ENCODE measurements around the gene YWHAG.

DNA sequence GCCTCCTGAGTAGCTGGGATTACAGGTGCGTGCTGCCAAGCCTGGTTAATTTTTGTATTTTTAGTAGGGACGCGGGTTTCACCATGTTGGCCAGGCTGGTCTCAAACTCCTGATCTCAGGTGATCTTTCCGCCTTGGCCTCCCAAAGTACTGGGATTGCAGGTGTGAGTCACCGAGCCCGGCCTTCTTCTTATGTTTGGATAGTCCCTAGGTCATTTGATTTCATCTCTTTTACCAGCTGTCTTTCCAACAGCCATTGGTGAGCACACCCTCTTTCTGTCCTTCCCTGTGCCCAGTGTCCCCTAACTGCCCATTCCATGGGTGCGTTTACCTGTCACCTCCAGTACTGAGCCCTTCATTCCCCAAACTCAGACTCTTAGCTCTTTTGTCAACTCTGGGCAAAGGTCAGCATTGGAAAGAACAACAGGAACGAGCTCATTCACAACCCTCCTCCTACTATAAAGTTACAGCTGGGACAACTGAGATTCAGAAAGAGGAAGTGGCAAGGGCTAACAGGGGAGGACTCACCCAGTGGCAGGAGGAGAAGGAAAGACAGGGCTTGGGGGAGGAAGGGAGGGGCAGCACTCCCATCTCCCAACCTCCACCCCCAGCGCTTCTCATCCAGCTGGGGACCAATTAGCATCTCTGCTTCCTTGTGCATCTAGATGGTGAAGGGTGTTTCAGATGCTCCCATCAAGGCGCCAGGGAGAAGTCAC, 45.1 kb upstream of the YWHAG start:
- TF ChIP-seq, protein P1, sequence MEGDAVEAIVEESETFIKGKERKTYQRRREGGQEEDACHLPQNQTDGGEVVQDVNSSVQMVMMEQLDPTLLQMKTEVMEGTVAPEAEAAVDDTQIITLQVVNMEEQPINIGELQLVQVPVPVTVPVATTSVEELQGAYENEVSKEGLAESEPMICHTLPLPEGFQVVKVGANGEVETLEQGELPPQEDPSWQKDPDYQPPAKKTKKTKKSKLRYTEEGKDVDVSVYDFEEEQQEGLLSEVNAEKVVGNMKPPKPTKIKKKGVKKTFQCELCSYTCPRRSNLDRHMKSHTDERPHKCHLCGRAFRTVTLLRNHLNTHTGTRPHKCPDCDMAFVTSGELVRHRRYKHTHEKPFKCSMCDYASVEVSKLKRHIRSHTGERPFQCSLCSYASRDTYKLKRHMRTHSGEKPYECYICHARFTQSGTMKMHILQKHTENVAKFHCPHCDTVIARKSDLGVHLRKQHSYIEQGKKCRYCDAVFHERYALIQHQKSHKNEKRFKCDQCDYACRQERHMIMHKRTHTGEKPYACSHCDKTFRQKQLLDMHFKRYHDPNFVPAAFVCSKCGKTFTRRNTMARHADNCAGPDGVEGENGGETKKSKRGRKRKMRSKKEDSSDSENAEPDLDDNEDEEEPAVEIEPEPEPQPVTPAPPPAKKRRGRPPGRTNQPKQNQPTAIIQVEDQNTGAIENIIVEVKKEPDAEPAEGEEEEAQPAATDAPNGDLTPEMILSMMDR (IDR thresholded peaks at IDR 0.05), result no peak
- TF ChIP-seq POLR2A (IDR thresholded peaks at IDR 0.05), result no peak

Data from heart left ventricle (tissue), 13 donors.